Measurements from ENCODE around the gene TMEFF2.
"Not testable (repeated sequence)": the region's sequence is repeated elsewhere in the genome, so short reads cannot be mapped to it uniquely, and the experiment has no call there.

The TMEFF2 gene

DNA sequence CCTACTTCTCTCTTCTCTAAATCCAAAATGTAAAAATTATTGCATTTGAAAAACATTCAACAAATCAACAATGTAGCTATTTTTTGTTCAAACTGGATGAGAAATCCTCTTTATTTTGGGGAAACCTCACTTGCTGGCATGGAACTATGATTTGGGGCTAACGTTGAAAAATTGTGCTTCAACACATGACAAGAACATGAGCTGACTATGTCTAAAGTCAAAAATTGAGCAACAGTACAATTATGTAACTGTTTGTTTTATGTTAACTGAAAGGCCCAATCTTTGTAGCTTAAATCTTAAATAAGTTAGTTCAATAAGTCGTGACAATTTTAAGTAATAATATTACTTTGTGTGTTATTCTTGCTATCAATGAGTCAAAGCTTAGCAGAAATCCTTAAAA, 67.3 kb downstream of the TMEFF2 start:
- no peak for DNase-seq (ENCODE audit: low spot score)

GRCh38 chr2:192126912-192127311, 67.8 kb downstream of the TMEFF2 start:
- no peak for DNase-seq (ENCODE audit: low spot score)

- peak; percentile 11 for DNase-seq (ENCODE audit: low spot score)
Observed at GRCh38 chr2:192126426-192126825, 68.3 kb downstream of the TMEFF2 start.

GRCh38 chr2:192124571-192124970, 70.2 kb downstream of the TMEFF2 start:
- peak; percentile 43 for DNase-seq (ENCODE audit: low spot score)

GRCh38 chr2:192123847-192124246, 70.9 kb downstream of the TMEFF2 start:
- DNase-seq (ENCODE audit: low spot score) = peak; percentile 18

DNA sequence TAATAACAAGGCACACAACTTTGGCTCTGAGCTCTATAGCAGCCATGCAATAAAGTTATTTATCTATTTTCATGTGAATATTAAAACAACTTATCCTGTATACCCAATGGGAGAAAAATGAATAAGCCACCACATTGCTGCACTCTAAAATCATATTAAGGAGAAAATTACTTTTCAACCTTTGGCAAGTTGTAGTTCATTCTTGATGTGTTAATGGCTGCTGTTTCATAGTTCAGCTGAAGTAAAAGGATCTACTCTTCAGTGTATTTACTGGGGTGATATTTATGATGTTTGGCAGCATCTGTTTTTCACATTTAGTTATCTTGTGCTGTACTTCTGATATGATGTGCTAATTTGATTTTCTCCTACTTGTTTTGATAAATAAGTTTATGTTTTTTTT, 71.8 kb downstream of the TMEFF2 start:
- no peak for DNase-seq (ENCODE audit: low spot score)

- DNase-seq (ENCODE audit: low spot score) = no peak
Observed at GRCh38 chr2:192122141-192122540, 72.6 kb downstream of the TMEFF2 start.

GRCh38 chr2:192119536-192119935, 75.2 kb downstream of the TMEFF2 start:
- no peak for DNase-seq (ENCODE audit: low spot score)

DNA sequence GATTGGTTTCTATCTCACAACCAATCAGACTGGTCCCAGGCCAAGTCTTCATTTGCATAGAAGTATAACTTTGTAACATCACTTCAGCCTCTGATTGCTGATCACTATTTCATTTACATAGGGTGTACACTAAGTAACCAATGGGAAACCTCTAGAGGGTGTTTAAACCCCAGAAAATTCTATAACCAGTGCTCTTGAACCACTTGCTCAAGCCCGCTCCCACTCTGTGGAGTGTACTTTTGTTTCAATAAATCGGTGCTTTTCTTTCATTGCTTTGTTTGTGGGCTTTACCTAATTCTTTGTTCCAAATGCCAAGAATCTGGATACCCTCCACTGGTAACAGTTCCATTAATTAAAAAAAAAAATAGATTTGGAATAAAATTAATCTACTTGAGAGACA, 77.0 kb downstream of the TMEFF2 start:
- no peak for DNase-seq (ENCODE audit: low spot score)

GRCh38 chr2:192111536-192111935, 83.2 kb downstream of the TMEFF2 start:
- DNase-seq (ENCODE audit: low spot score) = not testable (repeated sequence)

DNA sequence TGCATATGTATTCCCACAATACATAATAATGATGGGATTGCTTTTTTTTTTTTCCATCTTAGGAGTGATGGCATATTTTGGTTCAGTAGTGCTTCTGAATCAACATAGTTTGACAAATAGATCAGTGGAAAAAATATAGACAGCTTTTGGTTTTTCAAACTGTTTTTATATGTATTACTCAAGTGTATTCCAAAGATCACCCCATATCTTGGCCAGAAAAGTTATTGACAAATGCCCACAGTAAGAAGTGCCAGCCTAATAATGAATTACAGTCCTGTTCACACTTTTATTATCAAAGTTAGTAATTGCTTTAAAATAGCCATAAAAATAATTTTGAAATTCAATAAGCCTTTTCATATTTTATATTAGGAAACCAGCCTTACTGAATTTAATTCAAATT, 95.0 kb downstream of the TMEFF2 start:
- no peak for DNase-seq (ENCODE audit: low spot score)

- no peak for DNase-seq (ENCODE audit: low spot score)
Observed at GRCh38 chr2:192098814-192099491, 95.8 kb downstream of the TMEFF2 start.

GRCh38 chr2:192091476-192091875, 103.3 kb downstream of the TMEFF2 start:
- no peak for DNase-seq (ENCODE audit: low spot score)

- DNase-seq (ENCODE audit: low spot score) = peak; percentile 4
Observed at GRCh38 chr2:192090911-192091310, 103.8 kb downstream of the TMEFF2 start.

GRCh38 chr2:192087398-192087958, 107.3 kb downstream of the TMEFF2 start:
- no peak for DNase-seq (ENCODE audit: low spot score)

- no peak for DNase-seq (ENCODE audit: low spot score)
Observed at GRCh38 chr2:192082121-192082520, 112.6 kb downstream of the TMEFF2 start.

- DNase-seq (ENCODE audit: low spot score) = not testable (repeated sequence)
Observed at GRCh38 chr2:192080096-192080495, 114.6 kb downstream of the TMEFF2 start.

GRCh38 chr2:192073878-192074277, 120.9 kb downstream of the TMEFF2 start:
- DNase-seq (ENCODE audit: low spot score) = no peak

DNA sequence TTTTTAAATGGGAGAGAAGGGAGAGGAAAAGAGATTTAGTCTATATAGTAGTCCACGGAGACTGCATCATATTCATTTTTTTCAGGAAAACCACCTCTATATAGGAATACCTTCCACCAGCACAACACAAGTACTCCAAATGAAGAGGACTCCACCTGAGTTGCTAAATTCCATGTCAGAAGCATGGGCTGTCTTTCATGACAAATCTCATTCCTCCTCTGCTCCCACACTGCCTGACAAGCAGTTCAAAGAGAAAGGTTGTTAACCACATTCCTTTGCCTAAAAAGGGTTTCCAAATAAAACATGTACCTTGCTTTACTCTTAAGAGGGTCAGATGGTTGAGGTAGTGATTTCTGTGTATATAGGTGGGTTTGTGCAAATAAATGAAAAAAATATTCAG, 122.0 kb downstream of the TMEFF2 start:
- no peak for DNase-seq (ENCODE audit: low spot score)

GRCh38 chr2:192072261-192072660, 122.5 kb downstream of the TMEFF2 start:
- no peak for DNase-seq (ENCODE audit: low spot score)

DNA sequence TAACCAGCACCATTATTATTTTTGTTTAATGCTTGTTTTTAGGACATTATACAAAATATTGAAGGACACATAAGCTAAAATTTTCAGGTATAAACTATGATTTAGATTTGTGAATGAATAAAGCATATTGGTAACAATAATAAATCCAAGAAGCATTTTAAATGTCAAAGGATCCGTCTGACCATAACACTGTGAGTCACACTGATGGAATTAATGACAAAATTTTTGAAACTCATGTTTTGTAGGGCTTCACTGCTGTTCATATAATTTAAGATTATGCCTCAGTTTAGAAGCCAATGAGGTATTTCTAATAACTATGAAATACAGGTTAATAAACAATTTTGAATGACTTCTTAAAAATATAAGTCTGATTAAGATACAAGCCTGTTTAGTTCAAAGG, 124.6 kb downstream of the TMEFF2 start:
- peak; percentile 10 for DNase-seq (ENCODE audit: low spot score)

GRCh38 chr2:192069417-192069816, 125.3 kb downstream of the TMEFF2 start:
- no peak for DNase-seq (ENCODE audit: low spot score)

- no peak for DNase-seq (ENCODE audit: low spot score)
Observed at GRCh38 chr2:192068966-192069365, 125.8 kb downstream of the TMEFF2 start.

GRCh38 chr2:192067631-192068030, 127.1 kb downstream of the TMEFF2 start:
- DNase-seq (ENCODE audit: low spot score) = no peak

Data from AG08395 (cell line).